HuH-7 (cell line): ENCODE measurements around the gene EXOC1.

ENCODE experiments used
- DNase-seq: peaks from one replicate; pipeline ENCODE4 v3.0.0; 2011; ENCODE audit warnings: low spot score

Gene EXOC1

GRCh38 chr4:55857586-55857985, 4.1 kb downstream of the EXOC1 start:
- DNase-seq, result no peak

GRCh38 chr4:55859711-55860110, 6.3 kb downstream of the EXOC1 start:
- DNase-seq, result no peak

GRCh38 chr4:55864577-55865223, 11.3 kb downstream of the EXOC1 start:
- no peak for DNase-seq

GRCh38 chr4:55865228-55865806, 11.9 kb downstream of the EXOC1 start:
- DNase-seq, result no peak

GRCh38 chr4:55866290-55866907, 13.0 kb downstream of the EXOC1 start:
- DNase-seq, result no peak

- peak; percentile 10 for DNase-seq
Observed at GRCh38 chr4:55866973-55867574, 13.6 kb downstream of the EXOC1 start.

GRCh38 chr4:55868581-55869090, 15.2 kb downstream of the EXOC1 start:
- no peak for DNase-seq

- no peak for DNase-seq
Observed at GRCh38 chr4:55871299-55871800, 17.9 kb downstream of the EXOC1 start.

- no peak for DNase-seq
Observed at GRCh38 chr4:55874831-55875230, 21.4 kb downstream of the EXOC1 start.

- no peak for DNase-seq
Observed at GRCh38 chr4:55876387-55876786, 22.9 kb downstream of the EXOC1 start.

- no peak for DNase-seq
Observed at GRCh38 chr4:55879224-55879623, 25.8 kb downstream of the EXOC1 start.

GRCh38 chr4:55880652-55881280, 27.3 kb downstream of the EXOC1 start:
- DNase-seq, result no peak

- no peak for DNase-seq
Observed at GRCh38 chr4:55884093-55884850, 30.8 kb downstream of the EXOC1 start.

- no peak for DNase-seq
Observed at GRCh38 chr4:55884851-55885219, 31.4 kb downstream of the EXOC1 start.

- no peak for DNase-seq
Observed at GRCh38 chr4:55887594-55887993, 34.1 kb downstream of the EXOC1 start.

GRCh38 chr4:55892156-55892555, 38.7 kb downstream of the EXOC1 start:
- no peak for DNase-seq

- no peak for DNase-seq
Observed at GRCh38 chr4:55896622-55897021, 43.2 kb downstream of the EXOC1 start.

- no peak for DNase-seq
Observed at GRCh38 chr4:55902677-55903076, 49.2 kb downstream of the EXOC1 start.

- DNase-seq, result no peak
Observed at GRCh38 chr4:55903577-55903976, 50.1 kb downstream of the EXOC1 start.

- DNase-seq, result no peak
Observed at GRCh38 chr4:55904576-55904975, 51.1 kb downstream of the EXOC1 start.

GRCh38 chr4:55906323-55906722, 52.9 kb downstream of the EXOC1 start:
- DNase-seq, result no peak

- no peak for DNase-seq
Observed at GRCh38 chr4:55906989-55907388, 53.5 kb downstream of the EXOC1 start.
